DMS53 treated with DMSO at 0.1 percent for 48 hours (cell line): ENCODE data around the gene MTLN.
A peak's percentile ranks its signal among the peaks of the same experiment; 100 is the strongest.
"Not testable (repeated sequence)": the region's sequence is repeated elsewhere in the genome, so short reads cannot be mapped to it uniquely, and the experiment has no call there.

Experiments used
- DNase-seq: peaks from one replicate; lab custom pipeline; 2025; ENCODE audit not compliant: unreplicated experiment; lab: John Stamatoyannopoulos, UW

Gene MTLN

GRCh38 chr2:110204408-110205385, 7.7 kb downstream of the MTLN start, which contains the start of gene NPHP1:
Gene NPHP1 (minus strand): TSS chr2:110205013. CDS start chr2:110204968, 45 bp downstream.
- DNase-seq = peak; percentile 87

- DNase-seq = no peak
These were observed 14.3 kb downstream of the MTLN start for GRCh38 chr2:110198016-110198415.

GRCh38 chr2:110197452-110197851, 14.9 kb downstream of the MTLN start:
- no peak for DNase-seq

- DNase-seq = not testable (repeated sequence)
These were observed 22.2 kb downstream of the MTLN start for GRCh38 chr2:110190169-110190568.

- no peak for DNase-seq
These were observed 29.9 kb downstream of the MTLN start for GRCh38 chr2:110182449-110182848.

- DNase-seq = no peak
These were observed 32.3 kb downstream of the MTLN start for GRCh38 chr2:110180036-110180435.

- DNase-seq = peak; percentile 91
These were observed 38.8 kb downstream of the MTLN start for GRCh38 chr2:110173523-110173922.

- DNase-seq = no peak
These were observed 39.8 kb downstream of the MTLN start for GRCh38 chr2:110172506-110172905.

GRCh38 chr2:110170102-110170501, 42.2 kb downstream of the MTLN start:
- no peak for DNase-seq

GRCh38 chr2:110167326-110168000, 44.9 kb downstream of the MTLN start:
- no peak for DNase-seq

GRCh38 chr2:110166266-110166665, 46.1 kb downstream of the MTLN start:
- DNase-seq = no peak
